GM21529 (cell line): ENCODE measurements around the gene ACER3.
"Not testable (repeated sequence)": the region's sequence is repeated elsewhere in the genome, so short reads cannot be mapped to it uniquely, and the experiment has no call there.

Source experiments
- ATAC-seq: cut with Tn5 transposase; IDR thresholded peaks from one replicate; pipeline ENCODE4 v1.9.1; 2021; ENCODE audit not compliant: unreplicated experiment

Gene ACER3

DNA sequence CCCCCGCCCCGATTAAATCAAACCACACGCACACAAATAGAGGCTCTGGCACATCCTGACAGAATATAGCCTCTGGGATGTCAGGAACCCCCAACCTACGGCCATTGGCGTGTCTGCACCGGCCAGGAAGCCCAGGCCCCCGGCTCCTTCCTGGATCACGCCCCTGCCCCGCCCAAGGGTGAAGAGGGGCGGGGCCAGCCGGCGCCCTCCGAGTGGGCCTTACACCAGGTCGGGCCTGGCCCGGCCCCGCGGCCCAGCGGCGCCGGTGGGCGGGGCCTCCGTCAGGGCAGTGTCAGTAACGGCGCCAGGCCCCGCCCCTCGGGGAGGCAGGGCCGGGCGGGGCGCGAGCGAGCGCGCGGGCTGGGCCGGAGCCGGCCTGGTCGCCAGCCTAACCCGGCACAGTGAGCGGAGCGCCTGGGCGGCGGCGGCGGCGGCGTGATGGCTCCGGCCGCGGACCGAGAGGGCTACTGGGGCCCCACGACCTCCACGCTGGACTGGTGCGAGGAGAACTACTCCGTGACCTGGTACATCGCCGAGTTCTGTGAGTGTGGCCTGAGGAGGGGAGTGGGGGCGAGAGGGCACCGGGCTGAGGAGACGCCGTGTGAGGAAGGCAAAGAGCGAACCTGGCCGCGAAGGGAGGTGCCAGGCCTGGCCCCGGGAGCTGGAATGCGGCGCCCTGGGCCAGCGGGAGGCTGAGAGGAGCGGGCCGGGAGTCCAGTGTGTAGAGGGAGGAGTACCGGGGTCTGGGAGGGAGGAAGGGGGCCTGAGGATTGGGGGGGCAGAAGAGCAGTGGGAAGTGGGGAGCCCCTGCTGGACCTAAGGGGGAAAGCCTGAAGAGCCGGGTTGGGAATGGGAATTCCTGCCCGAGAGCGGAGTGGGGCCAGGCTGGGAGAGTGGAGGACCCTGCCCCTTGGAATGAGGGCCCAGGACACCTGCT, at the start of gene ACER3:
ACER3 (plus strand) TSS at position 380 of the 937 bp plus-strand sequence; CDS start at position 439, 59 bp downstream.
- peak; percentile 94 for ATAC-seq

DNA sequence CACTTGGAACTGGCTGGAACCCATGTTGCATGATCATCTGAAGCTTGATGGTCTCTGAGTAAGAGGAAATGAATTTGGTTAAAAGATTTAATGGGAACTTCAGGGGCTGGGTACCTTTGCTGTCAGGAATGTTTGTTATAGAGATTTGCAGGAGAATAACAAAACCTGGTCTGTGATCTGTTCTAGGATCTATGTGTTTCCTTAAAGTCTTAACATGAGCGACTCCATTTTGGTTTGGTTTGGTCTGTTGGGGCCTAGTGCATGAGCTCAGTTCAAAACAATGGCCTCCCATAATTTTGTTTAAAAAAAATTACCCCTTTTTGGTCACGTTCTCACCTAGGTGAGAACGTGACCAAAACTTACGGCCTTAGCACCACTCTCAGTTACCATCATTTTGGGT, 49.5 kb upstream of the ACER3 start:
- no peak for ATAC-seq

DNA sequence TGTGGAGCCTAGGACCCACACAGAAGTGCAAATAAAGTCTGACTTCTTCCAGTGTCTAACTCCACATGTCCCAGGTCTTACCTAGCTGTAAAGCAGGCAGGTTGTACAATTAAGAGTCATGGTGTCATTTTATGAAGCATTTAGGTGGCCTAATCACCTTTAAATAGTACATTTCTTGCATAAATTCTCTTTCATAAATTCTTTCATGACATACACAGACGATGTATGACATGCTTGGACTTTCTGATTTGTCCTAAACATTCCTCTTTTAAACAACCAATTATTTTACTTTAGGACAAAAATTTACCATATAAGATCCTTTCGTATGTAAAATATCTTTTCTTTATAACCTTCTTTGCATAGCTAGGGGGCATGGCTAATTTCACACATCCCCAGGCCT, 46.3 kb upstream of the ACER3 start:
- no peak for ATAC-seq

GRCh38 chr11:76815678-76816077, 45.0 kb upstream of the ACER3 start:
- ATAC-seq: not testable (repeated sequence)

GRCh38 chr11:76820184-76820566, 40.5 kb upstream of the ACER3 start:
- no peak for ATAC-seq

GRCh38 chr11:76821396-76821795, 39.3 kb upstream of the ACER3 start:
- ATAC-seq: not testable (repeated sequence)

GRCh38 chr11:76822406-76822805, 38.3 kb upstream of the ACER3 start:
- no peak for ATAC-seq

- no peak for ATAC-seq
Observed at GRCh38 chr11:76823481-76824028, 37.2 kb upstream of the ACER3 start.

DNA sequence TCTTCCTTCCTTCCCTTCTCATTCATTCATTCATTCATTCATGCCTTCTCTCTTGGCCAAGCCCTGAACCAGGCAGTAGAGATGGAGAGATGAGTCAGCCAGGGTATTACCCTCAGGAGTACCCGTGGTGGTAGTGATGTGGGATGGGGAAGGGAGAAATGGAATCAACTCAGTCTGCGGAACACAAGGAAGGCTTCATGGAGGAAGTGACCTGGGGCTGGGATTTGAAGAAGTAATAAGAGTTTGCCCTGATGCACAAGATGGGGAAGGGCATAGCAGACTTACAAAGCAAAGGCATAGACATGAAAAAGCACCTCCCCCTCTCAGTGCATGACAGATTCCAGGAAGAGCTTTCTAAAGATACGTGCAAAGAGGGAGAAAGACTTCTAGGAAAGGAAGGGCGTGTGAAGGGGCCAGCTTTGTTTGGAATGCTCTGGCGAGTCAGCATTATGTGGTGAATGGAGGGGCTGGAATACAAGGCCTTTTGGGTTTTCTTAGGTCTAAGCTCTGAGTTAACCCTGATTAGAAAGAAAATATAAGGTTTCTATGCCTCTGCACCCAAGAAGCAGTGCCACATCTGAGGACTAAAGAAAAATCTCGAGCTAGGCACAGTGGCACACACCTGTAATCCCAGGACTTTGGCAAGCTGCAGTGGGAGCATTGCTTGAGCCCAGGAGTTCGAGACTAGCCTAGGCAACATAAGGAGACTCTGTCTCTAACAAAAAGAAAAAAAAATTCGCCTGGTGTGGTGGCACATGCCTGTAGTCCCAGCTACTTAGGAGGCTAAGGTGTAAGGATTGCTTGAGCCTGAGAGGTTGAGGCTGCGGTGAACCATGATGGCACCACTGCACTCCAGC, 36.4 kb upstream of the ACER3 start:
- ATAC-seq: no peak

DNA sequence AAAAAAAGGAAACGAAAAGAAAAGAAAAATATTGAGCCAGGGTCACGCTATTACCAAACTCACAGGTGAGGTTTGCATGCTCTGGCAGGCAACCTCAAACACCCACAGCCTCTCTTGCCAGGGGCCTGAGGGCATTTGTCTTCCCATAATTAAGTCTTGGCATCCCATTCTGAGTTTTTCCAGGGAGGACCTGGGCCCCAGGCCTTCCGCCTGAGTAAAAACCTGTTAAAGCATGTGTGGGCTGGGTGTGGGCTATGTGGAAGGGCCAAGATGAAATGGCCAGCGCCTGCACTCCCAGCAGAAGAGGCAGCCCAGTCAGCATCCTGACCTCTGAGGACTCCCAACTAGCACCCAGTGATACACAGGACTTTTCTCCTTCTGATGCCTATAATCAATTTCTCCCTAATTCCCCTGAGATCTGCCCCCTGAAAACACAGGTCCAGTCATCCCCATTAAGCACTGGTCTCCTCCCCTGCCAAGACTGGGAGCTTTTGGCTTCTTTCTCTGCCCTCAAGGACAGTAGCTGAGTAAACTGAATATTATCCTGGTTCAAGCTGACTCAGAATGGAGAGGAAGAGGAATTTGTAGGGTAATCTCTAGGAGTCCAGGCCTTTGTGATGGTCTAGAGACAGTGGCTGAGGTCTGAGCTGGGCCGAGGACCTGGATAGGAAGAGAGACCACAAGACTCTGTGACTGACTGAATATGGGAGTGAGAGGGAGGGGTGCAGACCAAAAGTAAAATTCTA, 35.6 kb upstream of the ACER3 start:
- ATAC-seq: no peak

- no peak for ATAC-seq
Observed at GRCh38 chr11:76825726-76826396, 34.9 kb upstream of the ACER3 start.

- not testable (repeated sequence) for ATAC-seq
Observed at GRCh38 chr11:76826508-76826907, 34.2 kb upstream of the ACER3 start.

GRCh38 chr11:76827005-76827404, 33.7 kb upstream of the ACER3 start:
- ATAC-seq: not testable (repeated sequence)

DNA sequence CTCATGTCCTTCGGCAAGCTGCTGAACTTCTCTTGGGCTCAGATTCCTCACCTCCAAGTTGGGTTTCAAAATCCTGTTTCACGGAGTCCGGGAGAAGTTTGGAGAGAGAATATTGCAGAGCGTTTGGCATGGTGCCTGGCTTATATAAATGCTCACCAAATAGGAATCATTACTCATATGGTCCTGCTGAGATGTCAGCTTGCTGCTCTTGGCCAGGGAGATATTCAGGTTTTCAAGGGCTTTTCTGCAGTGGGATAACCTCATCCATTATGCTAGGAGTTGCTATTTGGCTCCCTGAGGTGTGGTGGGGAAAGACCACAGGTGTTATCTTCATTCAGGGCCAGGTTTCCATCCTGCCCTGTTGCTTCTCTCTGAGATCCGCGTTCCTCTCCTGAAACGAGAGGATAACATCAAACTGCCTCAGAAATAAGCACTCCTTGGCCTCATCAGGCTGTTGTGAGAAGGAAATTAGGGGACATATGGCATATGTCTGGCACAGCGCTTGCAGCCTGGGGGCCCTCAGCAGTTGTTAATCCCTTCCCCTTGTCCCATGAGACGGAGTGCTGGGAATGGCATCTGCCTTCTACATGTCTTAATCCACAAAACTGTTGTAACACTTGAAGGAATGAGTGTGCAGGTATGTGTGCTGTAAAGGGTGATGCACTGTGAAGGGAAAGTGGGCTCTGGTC, 29.9 kb upstream of the ACER3 start:
- ATAC-seq: no peak

DNA sequence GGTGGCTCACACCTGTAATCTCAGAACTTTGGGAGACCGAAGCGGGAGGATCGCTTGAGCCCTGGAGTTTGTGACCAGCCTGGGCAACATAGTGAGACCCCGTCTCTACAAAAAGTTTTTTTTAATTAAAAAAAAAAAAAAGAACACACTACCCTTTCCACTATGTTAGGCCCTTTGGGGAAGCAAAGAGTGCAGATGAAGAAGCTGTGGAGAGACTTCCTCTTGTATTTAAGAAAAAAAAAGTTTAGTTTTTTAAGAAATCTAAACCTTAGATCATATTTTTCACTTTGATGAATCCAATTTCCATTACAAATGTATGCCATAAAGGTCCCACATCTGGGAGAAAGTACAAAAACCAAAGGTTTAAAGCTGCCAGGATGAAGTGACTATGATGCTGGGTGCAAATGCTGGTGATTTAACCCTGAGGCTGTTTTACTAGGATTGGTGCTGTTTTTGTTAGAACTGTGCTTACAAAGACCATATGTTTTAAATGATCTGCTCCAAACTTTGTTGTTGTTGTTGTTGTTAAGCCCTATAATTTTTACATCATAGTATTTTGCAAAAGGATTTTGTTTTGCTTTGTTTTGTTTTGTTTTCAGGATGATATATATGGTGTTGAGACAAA, 28.9 kb upstream of the ACER3 start:
- no peak for ATAC-seq

- no peak for ATAC-seq
Observed at GRCh38 chr11:76832361-76832760, 28.4 kb upstream of the ACER3 start.

- no peak for ATAC-seq
Observed at GRCh38 chr11:76834151-76834550, 26.6 kb upstream of the ACER3 start.

- ATAC-seq: no peak
Observed at GRCh38 chr11:76835036-76835435, 25.7 kb upstream of the ACER3 start.

- no peak for ATAC-seq
Observed at GRCh38 chr11:76835928-76836612, 24.6 kb upstream of the ACER3 start.
